Fibroblast of skin of scalp (primary cell): ENCODE data around the gene RAET1E.
"Not testable (repeated sequence)": the region's sequence is repeated elsewhere in the genome, so short reads cannot be mapped to it uniquely, and the experiment has no call there.

Experiments used
- DNase-seq: peaks from one replicate; pipeline ENCODE4 v3.0.0-alpha.2; 2013

The RAET1E gene

GRCh38 chr6:149927025-149927424 lies 29.1 kb upstream of the RAET1E start:
- not testable (repeated sequence) for DNase-seq

GRCh38 chr6:149925974-149926777 lies 28.3 kb upstream of the RAET1E start:
- peak; percentile 83 for DNase-seq

- DNase-seq: peak; percentile 37
Measured at GRCh38 chr6:149925253-149925973, 27.5 kb upstream of the RAET1E start.

- DNase-seq: no peak
Measured at GRCh38 chr6:149924933-149925252, 27.0 kb upstream of the RAET1E start.

GRCh38 chr6:149924206-149924932 lies 26.5 kb upstream of the RAET1E start:
- DNase-seq: no peak

- DNase-seq: no peak
Measured at GRCh38 chr6:149923327-149923986, 25.5 kb upstream of the RAET1E start.

GRCh38 chr6:149922642-149923326 lies 24.9 kb upstream of the RAET1E start, which contains the start of gene RAET1G:
RAET1G (minus strand) TSS chr6:149923121; CDS start chr6:149923010, 111 bp downstream.
- peak; percentile 94 for DNase-seq

DNA sequence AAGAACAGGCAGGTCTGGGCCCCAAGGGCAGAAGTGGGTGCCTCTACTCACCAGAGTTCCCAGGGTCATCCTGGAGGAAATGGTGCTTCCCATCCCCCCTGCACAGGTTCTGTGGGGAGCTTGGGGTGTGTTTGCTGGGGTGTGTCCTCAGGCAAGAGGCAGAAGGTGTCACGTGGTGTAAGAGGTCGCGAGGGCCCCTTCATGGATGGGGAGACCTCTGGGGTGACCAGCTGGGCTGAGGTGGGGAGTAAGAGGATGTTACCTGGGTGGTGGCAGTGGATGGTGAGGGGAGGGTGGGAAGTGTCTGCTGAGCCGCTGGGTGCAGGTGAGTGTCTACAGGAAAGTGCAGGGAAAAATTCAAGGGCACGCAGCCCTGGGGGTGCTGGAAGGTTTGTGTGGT lies 24.2 kb upstream of the RAET1E start:
- DNase-seq: not testable (repeated sequence)

DNA sequence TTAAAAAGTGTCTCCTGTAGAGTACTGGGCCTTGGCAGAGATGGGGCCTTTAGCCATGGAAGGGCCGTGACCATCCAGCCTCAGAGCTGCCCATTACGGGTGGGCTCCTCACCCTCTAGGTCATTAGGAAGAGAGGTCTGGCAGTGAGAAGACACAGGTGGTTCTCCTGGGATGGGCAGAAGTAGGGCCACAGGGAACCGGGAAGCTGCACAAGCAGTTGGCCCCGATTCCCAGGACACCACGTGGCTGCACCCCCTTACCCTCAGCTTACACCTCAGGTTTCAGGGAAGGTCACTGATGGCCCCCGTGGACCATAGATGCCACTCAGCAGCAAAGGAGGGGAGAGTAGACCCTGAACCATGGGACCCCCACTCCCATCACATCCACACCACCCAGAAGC lies 23.4 kb upstream of the RAET1E start:
- DNase-seq: no peak

- DNase-seq: no peak
Measured at GRCh38 chr6:149919834-149920225, 21.9 kb upstream of the RAET1E start.

- DNase-seq: not testable (repeated sequence)
Measured at GRCh38 chr6:149919126-149919833, 21.4 kb upstream of the RAET1E start.

DNA sequence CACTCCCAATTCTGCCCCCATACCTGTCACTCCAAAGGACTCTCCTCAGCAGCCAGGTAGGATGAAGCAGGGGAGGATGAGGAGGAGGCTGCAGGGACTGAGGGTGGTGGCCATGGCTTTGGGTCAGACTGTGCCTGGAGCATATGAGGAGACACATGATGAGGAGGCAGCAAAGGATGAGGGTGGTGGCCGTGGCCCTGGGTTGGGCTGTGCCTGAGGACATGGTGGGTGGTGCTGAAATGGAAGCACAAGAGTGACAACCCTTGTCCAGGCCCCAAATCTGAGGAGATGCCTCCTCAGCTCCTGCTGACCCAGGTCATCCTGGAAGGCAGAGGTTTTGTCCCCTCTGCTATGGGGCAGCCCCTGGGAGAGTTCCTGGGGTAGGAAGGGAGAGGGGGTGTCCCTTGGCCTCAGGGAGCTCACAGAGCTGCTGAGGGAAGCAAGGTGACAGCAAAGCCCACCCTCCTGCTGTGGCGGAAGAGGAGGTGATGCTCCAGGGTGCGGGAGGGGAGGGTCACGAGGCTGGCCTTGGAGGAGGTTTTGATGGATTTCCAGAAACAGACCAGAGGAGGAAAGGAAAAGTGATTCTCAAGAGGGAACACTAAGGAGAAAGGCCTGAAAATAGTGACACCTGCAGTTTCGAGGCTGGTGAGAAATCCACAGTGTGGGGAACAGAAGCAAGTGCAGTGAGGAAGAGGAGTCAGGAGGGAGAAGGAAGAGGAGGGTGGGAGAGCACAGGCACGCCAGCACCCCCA lies 20.4 kb upstream of the RAET1E start:
- DNase-seq: no peak

- no peak for DNase-seq
Measured at GRCh38 chr6:149917679-149918078, 19.8 kb upstream of the RAET1E start.

DNA sequence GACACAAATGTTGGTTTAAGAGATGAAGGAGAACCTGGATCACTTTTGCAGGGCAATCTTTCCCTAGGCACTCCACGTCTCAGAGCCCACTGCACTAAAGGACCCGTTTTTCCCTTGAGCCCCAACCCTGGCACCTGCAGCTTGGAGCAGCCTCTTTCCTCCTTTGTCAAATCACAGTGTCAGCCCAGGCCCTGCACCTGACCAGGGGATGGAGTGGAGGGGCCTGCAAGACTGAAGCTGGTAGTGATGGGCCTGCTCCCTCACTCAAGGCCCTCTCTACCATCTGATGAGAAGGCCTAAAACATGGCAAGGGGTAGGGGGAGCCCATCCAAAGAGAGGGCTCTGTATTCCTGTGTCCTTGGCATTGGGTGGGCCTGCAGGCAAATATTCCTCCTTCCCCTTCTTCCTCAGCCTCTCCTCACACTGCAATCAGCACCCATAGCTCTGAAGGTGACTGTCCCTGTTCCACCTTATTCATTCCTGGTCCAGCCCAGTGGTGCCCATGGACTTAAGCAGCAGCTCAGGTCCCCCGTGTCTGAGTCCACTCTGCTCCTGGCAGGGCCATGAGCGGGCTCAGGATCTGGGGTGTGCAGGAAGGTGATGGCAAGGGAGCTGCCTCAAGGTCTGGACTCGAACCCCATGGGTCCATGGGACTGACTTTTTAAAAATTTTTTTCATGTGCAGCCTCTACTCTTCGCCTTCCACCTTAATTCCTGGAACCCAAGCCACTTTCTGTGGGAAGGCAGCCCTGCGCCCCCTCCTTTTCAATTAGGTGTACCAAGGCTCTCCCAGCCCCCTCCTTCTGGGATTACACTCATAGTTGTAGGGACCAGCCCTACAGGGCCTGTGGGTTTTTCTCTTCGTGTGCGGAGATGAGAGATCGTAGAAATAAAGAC lies 18.3 kb upstream of the RAET1E start:
- DNase-seq: no peak

DNA sequence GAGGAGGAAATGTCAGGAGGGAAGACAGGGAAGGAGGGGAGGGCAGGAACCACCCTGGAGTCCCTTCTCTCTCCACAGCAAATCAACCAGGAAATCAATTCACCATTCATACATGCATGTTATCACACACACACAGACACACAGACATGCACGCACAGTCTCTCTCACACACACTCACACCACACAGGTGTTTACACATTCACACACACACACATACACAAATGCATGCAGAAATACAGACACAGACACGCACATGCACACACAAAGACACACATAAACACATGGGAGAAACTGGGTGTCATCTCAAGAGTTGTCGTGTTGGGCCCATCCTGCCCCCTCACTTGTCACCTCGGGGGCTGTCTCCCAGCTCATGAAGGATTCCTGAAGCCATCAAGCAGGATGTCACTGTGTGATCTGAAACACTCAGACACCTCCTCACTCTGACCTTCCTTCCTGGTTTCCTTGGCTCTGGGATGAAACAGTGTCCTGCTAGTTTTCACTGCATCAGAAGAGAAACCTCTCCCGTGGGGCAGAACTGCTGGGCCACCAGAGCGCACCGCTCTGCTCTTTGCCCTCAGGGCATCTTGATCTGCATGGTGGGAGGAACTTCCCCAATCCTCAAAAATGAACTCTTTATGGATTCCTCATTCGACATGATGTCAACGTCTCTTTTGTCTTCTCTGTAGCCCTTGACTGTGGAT lies 15.8 kb upstream of the RAET1E start:
- no peak for DNase-seq

DNA sequence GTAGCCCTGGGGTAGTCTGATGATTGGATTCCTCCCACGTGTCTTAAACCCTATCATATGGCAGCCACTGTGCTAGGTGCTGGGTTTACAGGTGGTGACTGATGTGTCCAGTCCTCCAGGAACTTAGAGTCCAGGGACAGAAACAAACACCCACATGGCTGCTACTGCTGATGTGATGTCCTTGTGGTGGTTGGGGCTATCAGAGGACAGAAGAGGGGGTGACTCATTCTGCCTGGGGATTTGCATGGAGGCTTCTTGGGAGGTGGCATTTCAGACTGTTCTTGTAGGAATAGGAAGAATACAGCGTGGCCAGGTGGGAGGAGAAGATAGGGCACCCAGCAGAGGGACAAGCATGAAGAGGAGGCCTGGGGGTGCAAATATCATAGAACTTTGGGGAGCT lies 15.2 kb upstream of the RAET1E start:
- no peak for DNase-seq

- DNase-seq: not testable (repeated sequence)
Measured at GRCh38 chr6:149912680-149913079, 14.8 kb upstream of the RAET1E start.

DNA sequence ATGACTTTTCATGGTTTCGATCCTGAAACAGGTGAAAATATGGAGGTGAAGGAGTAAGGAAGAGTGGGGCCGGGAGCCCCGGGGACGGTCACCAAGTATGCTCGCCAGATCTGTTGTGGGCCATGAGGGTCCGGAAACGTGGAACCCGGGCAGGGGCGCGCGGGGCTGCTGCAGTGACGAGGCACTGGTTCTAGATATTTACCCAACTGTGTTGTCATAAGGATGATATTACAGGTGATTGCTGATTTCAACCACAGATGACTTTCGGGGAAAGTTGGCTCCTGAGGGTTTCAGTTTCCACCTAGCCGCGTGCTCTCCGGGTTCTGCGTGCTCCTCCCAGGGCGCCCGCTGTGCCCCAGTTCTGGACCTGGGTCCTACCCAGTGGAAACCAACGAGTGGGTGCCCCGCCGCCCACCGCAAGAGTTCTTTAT lies 12.8 kb upstream of the RAET1E start:
- DNase-seq: no peak
